K562 (cell line): ENCODE data around the gene ATP6V0C. TPM values are rescaled to one million over a fixed set of nuclear protein-coding genes. Genes with fewer than 3 reads are reported as not detected.

ENCODE experiments used
- ATAC-seq: fragments of 200-7000 bp; cut with Tn5 transposase; 3 replicates; pipeline ENCODE4 v1.9.1; 2020; ENCODE audit warnings: moderate library complexity
- BruUV-seq: library from RNA; stranded (reverse); fragments of 400-500 nt; replicated peaks from 2 replicates; lab custom pipeline; 2021; lab: Mats Ljungman, UMichigan
- CTCF ChIA-PET: fragments of 300-600 bp; formaldehyde crosslinking; extraction: SDS; loops from one replicate; lab custom pipeline; 2021; ENCODE audit warnings: low intra/inter-chr PET ratio; lab: Yijun Ruan, JAX
- POLR2A ChIA-PET: fragments of 300-600, 350-650 bp; sonication (Branson Sonifier 250); formaldehyde crosslinking; extraction: SDS; loops from one replicate; lab custom pipeline; 2021; ENCODE audit warnings: antibody characterized with exemption, inconsistent platforms; lab: Yijun Ruan, JAX
- DNase-seq, 4 experiments: peaks; one replicate each; pipeline versions ENCODE4 v3.0.0 to v3.0.0-alpha.2; 2011 to 2018; ENCODE audit warnings: low spot score in 3 of 4, mixed read lengths in 3 of 4; ENCODE audit errors: extremely low read depth in 1 of 4
- FAIRE-seq: peaks from 2 replicates; lab custom pipeline; 2011; peaks lifted over from hg19 to GRCh38; lab: Jason Lieb, UNC
- H2AFZ ChIP-seq: 2 replicates; pipeline ENCODE4 v1.6.0; 2011; ENCODE audit warnings: low read depth, low read length, control low read depth, inconsistent platforms
- H3K27ac ChIP-seq: fragments of 200-600 bp; 3 replicates; pipeline ENCODE4 v1.8.0; 2011; ENCODE audit warnings: low read depth, mild to moderate bottlenecking, control low read depth, inconsistent platforms, low read length, moderate library complexity, mixed read lengths; ENCODE audit errors: extremely low read depth
- H3K27me3 ChIP-seq, 2 experiments: fragments of 300-600 bp in 1 of 2; 2 replicates in 1 of 2; 3 replicates in 1 of 2; pipeline versions ENCODE4 v1.6.0 to v1.8.0; 2011; ENCODE audit warnings: inconsistent platforms in 2 of 2, low read length in 2 of 2, mild to moderate bottlenecking in 1 of 2, mixed read lengths in 1 of 2, moderate library complexity in 1 of 2; ENCODE audit not compliant: control insufficient read depth in 2 of 2, insufficient read depth in 2 of 2
- H3K36me3 ChIP-seq: fragments of 300-600 bp; 3 replicates; pipeline ENCODE4 v1.8.0; 2011; ENCODE audit warnings: mild to moderate bottlenecking, low read length, inconsistent platforms; ENCODE audit not compliant: control insufficient read depth, insufficient read depth
- H3K4me1 ChIP-seq, 2 experiments: fragments of 200-600 bp in 1 of 2; replicated peaks in 1 of 2; 2 replicates in 1 of 2; 3 replicates in 1 of 2; pipeline versions ENCODE4 v1.5.1 to v1.8.0; 2011; ENCODE audit warnings: inconsistent platforms in 2 of 2, low read length in 2 of 2, mild to moderate bottlenecking in 1 of 2, mixed read lengths in 1 of 2, moderate library complexity in 1 of 2; ENCODE audit not compliant: control insufficient read depth in 2 of 2, insufficient read depth in 2 of 2
- H3K4me2 ChIP-seq: 2 replicates; pipeline ENCODE4 v1.6.1; 2011; ENCODE audit warnings: low read length, control low read depth, inconsistent platforms, mixed read lengths; ENCODE audit not compliant: insufficient read depth
- H3K4me3 ChIP-seq: fragments of 200-600 bp; sonication (generic), shearing (Covaris generic); 2 replicates; pipeline ENCODE4 v1.5.1; 2016; ENCODE audit warnings: control low read depth, inconsistent platforms
- H3K79me2 ChIP-seq: fragments of 200-600 bp; 3 replicates; pipeline ENCODE4 v1.8.0; 2011; ENCODE audit warnings: low read length, inconsistent platforms; ENCODE audit not compliant: control insufficient read depth, insufficient read depth
- H3K9ac ChIP-seq, 2 experiments: 2 replicates each; pipeline versions ENCODE4 v1.6.0 to v1.6.1; 2011; ENCODE audit warnings: low read depth in 2 of 2, low read length in 2 of 2, control low read depth in 1 of 2, inconsistent platforms in 1 of 2, mild to moderate bottlenecking in 1 of 2, mixed read lengths in 1 of 2; ENCODE audit not compliant: insufficient read depth in 1 of 2
- H3K9me1 ChIP-seq: one replicate; pipeline ENCODE4 v1.6.0; 2011; ENCODE audit warnings: inconsistent platforms, mild to moderate bottlenecking, low read length, moderate library complexity; ENCODE audit not compliant: control insufficient read depth, insufficient read depth
- H3K9me3 ChIP-seq: replicated peaks from 2 replicates; pipeline ENCODE4 v1.5.1; 2011; ENCODE audit warnings: low read depth, low read length, inconsistent platforms; ENCODE audit not compliant: control insufficient read depth, insufficient read depth
- H4K20me1 ChIP-seq: replicated peaks from 2 replicates; pipeline ENCODE4 v1.6.1; 2011; ENCODE audit warnings: low read length, inconsistent platforms, mixed read lengths; ENCODE audit not compliant: control insufficient read depth, insufficient read depth
- BRD9 ChIP-seq: fragments of 450-650 bp; IDR thresholded peaks from 2 replicates; pipeline ENCODE4 v1.6.1; 2018; ENCODE audit warnings: low read depth; ENCODE audit not compliant: partially characterized antibody
- CEBPB ChIP-seq: fragments of 450-650 bp; IDR thresholded peaks from 2 replicates; pipeline ENCODE4 v1.6.1; 2016; ENCODE audit warnings: missing genetic modification characterization, missing compliant biosample characterization
- FOXA3 ChIP-seq, 2 experiments: fragments of 450-650 bp in 1 of 2; sonication (generic) in 1 of 2; formaldehyde crosslinking; IDR thresholded peaks in 1 of 2; conservative IDR thresholded peaks in 1 of 2; 2 replicates each; pipeline versions ENCODE4 v1.4.0 to v1.8.0; 2020 to 2022; ENCODE audit warnings: mild to moderate bottlenecking in 2 of 2, missing genetic modification reagents in 1 of 2
- FOXJ2 ChIP-seq: fragments of 200-800 bp; sonication (Bioruptor generic); IDR thresholded peaks from 2 replicates; pipeline ENCODE4 v1.6.1; 2016; ENCODE audit warnings: missing genetic modification characterization, missing compliant biosample characterization
- GATA2 ChIP-seq: sonication (generic); formaldehyde crosslinking; IDR thresholded peaks from 2 replicates; pipeline ENCODE4 v1.4.0; 2020; ENCODE audit warnings: mild to moderate bottlenecking, missing genetic modification reagents
- HDAC6 ChIP-seq: IDR thresholded peaks from 2 replicates; pipeline ENCODE4 v1.6.1; 2012; ENCODE audit warnings: low read depth, mild to moderate bottlenecking, control low read depth, inconsistent platforms, low read length, moderate library complexity
- PCBP2 ChIP-seq: fragments of 200-400 bp; formaldehyde crosslinking; IDR thresholded peaks from 2 replicates; pipeline ENCODE4 v1.6.1; 2018; ENCODE audit warnings: low read length, low read depth, mild to moderate bottlenecking, moderate library complexity; ENCODE audit not compliant: poor library complexity, severe bottlenecking
- POLR2AphosphoS5 ChIP-seq: IDR thresholded peaks from 2 replicates; pipeline ENCODE4 v1.6.1; 2011; ENCODE audit warnings: mild to moderate bottlenecking, low read depth, low read length, moderate library complexity; ENCODE audit not compliant: control insufficient read depth, insufficient read depth
- SIN3B ChIP-seq: fragments of 450-650 bp; IDR thresholded peaks from 2 replicates; pipeline ENCODE4 v1.6.1; 2017; ENCODE audit warnings: low read depth, mild to moderate bottlenecking, moderate library complexity
- SREBF1 ChIP-seq: fragments of 150-350 bp; IDR thresholded peaks from 2 replicates; pipeline ENCODE4 v1.6.1; 2014; ENCODE audit warnings: antibody characterized with exemption, low read depth, low read length, borderline replicate concordance
- SRF ChIP-seq, 2 experiments: fragments of 250-450, 450-650 bp in 1 of 2; sonication (Bioruptor Pico) in 1 of 2; sonication (generic) in 1 of 2; formaldehyde crosslinking; IDR thresholded peaks; 2 replicates each; pipeline versions ENCODE4 v1.5.0 to v1.5.1; 2020 to 2022; ENCODE audit warnings: mild to moderate bottlenecking in 1 of 2, missing genetic modification reagents in 1 of 2
- ZNF124 ChIP-seq: sonication (generic); formaldehyde crosslinking; IDR thresholded peaks from 2 replicates; pipeline ENCODE4 v1.8.1; 2022; ENCODE audit warnings: missing genetic modification reagents
- ZNF449 ChIP-seq: fragments of 250-450 bp; sonication (Bioruptor Pico); IDR thresholded peaks from 2 replicates; pipeline ENCODE4 v1.8.0; 2022; ENCODE audit warnings: moderate library complexity, mild to moderate bottlenecking, inconsistent platforms
- ZNF764 ChIP-seq: fragments of 250-450 bp; sonication (Bioruptor Pico); IDR thresholded peaks from 2 replicates; pipeline ENCODE4 v1.4.0; 2020; ENCODE audit warnings: low read depth, mild to moderate bottlenecking, moderate library complexity
- WGBS: fragments of 100-300 bp; shearing (Covaris generic); methylation state at CpG from one replicate; pipeline ENCODE4 v1.1.6; 2016; ENCODE audit warnings: low coverage, mixed read lengths; ENCODE audit not compliant: insufficient coverage; ENCODE audit errors: missing lambda C conversion rate; 5-methylcytosine and 5-hydroxymethylcytosine counted together
- in situ Hi-C: fragments of 300-500 bp; cut with MboI; formaldehyde crosslinking; loops from 4 replicates; pipeline ENCODE4 v1.15.0; 2018; ENCODE audit warnings: inconsistent platforms, mixed read lengths
- intact Hi-C: fragments of 100-400 bp; cut with micrococcal nuclease; formaldehyde crosslinking; loops from 2 replicates; pipeline ENCODE4 v1.14.2; 2022
- polyA plus RNA-seq, 8 experiments: library from polyadenylated mRNA; depleted of rRNA in 4 of 8; stranded (reverse) in 5 of 8; unstranded in 3 of 8; fragments of >200 nt; fragmentation: Nextera tagmentation in 2 of 8; fragmentation: Illumina TruSeq in 1 of 8; extraction: Ambion mirVana in 2 of 8; extraction: Trizol in 1 of 8; gene quantifications; 2 replicates each; pipeline versions ENCODE4 v1.2.1 to v1.2.3, GENCODE V29; 2011 to 2014; ENCODE audit warnings: inconsistent platforms in 1 of 8, missing spikeins in 1 of 8
- total RNA-seq, 7 experiments: library from RNA; depleted of rRNA in 6 of 7; stranded (reverse); fragments of >200 nt in 6 of 7; fragmentation: Illumina TruSeq in 2 of 7; extraction: Trizol in 2 of 7; gene quantifications; 2 replicates each; pipeline versions ENCODE4 v1.2.1 to v1.2.3, GENCODE V29; 2011 to 2021; ENCODE audit warnings: low replicate concordance in 1 of 7

The ATP6V0C gene
- total and polyA plus RNA-seq, 9 of the 15 experiments (the other 6 are each of a cell fraction or from before 2014, with no cell fraction given) = 2.9 to 228 (median 22.7) TPM

- Histone ChIP-seq H3K9ac (no peak overlapping the region), H3K4me3 (no peak overlapping the region), H3K4me1 (peaks cover 11 to 43% of the 10 kb centered on the region in 2 experiments; a peak in 4 of 5 replicates), H3K9me1 (no peaks in the 10 kb centered on the region), H3K36me3 (peaks cover 33% of the 10 kb centered on the region; the same call in 2 of the 3 replicates), H3K79me2 (peaks cover 29% of the 10 kb centered on the region), H3K27me3 (no peaks in the 10 kb centered on the region), H4K20me1 (peaks cover 6% of the 10 kb centered on the region), H3K9me3 (no peaks in the 10 kb centered on the region), H3K4me2 (no peak overlapping the region), H3K27ac (no peak overlapping the region), H2AFZ (no peak overlapping the region)
- no TSS peak for BruUV-seq
- ChIA-PET POLR2A (interaction anchor here (0.5 to 2.5 kb wide), 4 partner anchors 9 to 44 kb away, joined by 3 to 10 read pairs (median 3); no protein-coding TSS in a partner anchor), CTCF (no interaction called here)
- FAIRE-seq (no peak), DNase-seq (no peak), ATAC-seq (no peak)
- 91% methylated on average over 13 of the region's 13 CpGs for WGBS
- no peak for TF ChIP-seq CEBPB (tag)
- TF ChIP-seq SIN3B = no peak
- TF ChIP-seq PCBP2 = no peak
- no peak for TF ChIP-seq BRD9
- no peak for TF ChIP-seq ZNF764 (CRISPR knock-in tag)
- TF ChIP-seq HDAC6 = no peak
- no peak for TF ChIP-seq FOXJ2 (tag)
- no peak for TF ChIP-seq POLR2AphosphoS5
- no peak for TF ChIP-seq ZNF124 (CRISPR knock-in tag)
- no peak for TF ChIP-seq ZNF449 (CRISPR knock-in tag)
- no peak for TF ChIP-seq SREBF1
- TF ChIP-seq FOXA3 (CRISPR knock-in tag; conservative IDR thresholded peaks at IDR 0.05 in 1 of 2, IDR thresholded peaks at IDR 0.05 in 1 of 2) = no peak
- no peak for TF ChIP-seq GATA2 (CRISPR knock-in tag)
- no peak for TF ChIP-seq SRF (CRISPR knock-in tag; IDR thresholded peaks at IDR 0.05)
- intact Hi-C loops = no loop called here
- in situ Hi-C loops = no loop called here
Observed at GRCh38 chr16:2492292-2492691, 21.5 kb upstream of the ATP6V0C start.
